LNCAP (cell line): ENCODE measurements around the gene PFKFB3.

Experiments
- TF ChIP-seq, protein P1 (sequence below): fragments of 450-650 bp; IDR thresholded peaks from 2 replicates; pipeline ENCODE4 v1.5.1; 2017; ENCODE audit warnings: mild to moderate bottlenecking

The PFKFB3 gene

GRCh38 chr10:6232225-6232807, 29.6 kb downstream of the PFKFB3 start:
- TF ChIP-seq, protein P1, sequence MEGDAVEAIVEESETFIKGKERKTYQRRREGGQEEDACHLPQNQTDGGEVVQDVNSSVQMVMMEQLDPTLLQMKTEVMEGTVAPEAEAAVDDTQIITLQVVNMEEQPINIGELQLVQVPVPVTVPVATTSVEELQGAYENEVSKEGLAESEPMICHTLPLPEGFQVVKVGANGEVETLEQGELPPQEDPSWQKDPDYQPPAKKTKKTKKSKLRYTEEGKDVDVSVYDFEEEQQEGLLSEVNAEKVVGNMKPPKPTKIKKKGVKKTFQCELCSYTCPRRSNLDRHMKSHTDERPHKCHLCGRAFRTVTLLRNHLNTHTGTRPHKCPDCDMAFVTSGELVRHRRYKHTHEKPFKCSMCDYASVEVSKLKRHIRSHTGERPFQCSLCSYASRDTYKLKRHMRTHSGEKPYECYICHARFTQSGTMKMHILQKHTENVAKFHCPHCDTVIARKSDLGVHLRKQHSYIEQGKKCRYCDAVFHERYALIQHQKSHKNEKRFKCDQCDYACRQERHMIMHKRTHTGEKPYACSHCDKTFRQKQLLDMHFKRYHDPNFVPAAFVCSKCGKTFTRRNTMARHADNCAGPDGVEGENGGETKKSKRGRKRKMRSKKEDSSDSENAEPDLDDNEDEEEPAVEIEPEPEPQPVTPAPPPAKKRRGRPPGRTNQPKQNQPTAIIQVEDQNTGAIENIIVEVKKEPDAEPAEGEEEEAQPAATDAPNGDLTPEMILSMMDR, result no peak

DNA sequence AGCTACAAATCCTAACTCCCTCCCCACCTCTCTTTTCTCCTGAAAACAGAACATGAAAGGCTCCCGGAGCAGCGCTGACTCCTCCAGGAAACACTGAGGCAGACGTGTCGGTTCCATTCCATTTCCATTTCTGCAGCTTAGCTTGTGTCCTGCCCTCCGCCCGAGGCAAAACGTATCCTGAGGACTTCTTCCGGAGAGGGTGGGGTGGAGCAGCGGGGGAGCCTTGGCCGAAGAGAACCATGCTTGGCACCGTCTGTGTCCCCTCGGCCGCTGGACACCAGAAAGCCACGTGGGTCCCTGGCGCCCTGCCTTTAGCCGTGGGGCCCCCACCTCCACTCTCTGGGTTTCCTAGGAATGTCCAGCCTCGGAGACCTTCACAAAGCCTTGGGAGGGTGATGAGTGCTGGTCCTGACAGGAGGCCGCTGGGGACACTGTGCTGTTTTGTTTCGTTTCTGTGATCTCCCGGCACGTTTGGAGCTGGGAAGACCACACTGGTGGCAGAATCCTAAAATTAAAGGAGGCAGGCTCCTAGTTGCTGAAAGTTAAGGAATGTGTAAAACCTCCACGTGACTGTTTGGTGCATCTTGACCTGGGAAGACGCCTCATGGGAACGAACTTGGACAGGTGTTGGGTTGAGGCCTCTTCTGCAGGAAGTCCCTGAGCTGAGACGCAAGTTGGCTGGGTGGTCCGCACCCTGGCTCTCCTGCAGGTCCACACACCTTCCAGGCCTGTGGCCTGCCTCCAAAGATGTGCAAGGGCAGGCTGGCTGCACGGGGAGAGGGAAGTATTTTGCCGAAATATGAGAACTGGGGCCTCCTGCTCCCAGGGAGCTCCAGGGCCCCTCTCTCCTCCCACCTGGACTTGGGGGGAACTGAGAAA, 30.4 kb downstream of the PFKFB3 start:
- TF ChIP-seq, protein P1, result no peak

GRCh38 chr10:6233725-6234277, 31.1 kb downstream of the PFKFB3 start:
- TF ChIP-seq, protein P1, result no peak

DNA sequence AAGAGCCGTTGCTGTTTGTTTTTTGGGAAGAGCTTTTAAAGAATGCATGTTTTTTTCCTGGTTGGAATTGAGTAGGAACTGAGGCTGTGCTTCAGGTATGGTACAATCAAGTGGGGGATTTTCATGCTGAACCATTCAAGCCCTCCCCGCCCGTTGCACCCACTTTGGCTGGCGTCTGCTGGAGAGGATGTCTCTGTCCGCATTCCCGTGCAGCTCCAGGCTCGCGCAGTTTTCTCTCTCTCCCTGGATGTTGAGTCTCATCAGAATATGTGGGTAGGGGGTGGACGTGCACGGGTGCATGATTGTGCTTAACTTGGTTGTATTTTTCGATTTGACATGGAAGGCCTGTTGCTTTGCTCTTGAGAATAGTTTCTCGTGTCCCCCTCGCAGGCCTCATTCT, 31.6 kb downstream of the PFKFB3 start:
- TF ChIP-seq, protein P1, result no peak

DNA sequence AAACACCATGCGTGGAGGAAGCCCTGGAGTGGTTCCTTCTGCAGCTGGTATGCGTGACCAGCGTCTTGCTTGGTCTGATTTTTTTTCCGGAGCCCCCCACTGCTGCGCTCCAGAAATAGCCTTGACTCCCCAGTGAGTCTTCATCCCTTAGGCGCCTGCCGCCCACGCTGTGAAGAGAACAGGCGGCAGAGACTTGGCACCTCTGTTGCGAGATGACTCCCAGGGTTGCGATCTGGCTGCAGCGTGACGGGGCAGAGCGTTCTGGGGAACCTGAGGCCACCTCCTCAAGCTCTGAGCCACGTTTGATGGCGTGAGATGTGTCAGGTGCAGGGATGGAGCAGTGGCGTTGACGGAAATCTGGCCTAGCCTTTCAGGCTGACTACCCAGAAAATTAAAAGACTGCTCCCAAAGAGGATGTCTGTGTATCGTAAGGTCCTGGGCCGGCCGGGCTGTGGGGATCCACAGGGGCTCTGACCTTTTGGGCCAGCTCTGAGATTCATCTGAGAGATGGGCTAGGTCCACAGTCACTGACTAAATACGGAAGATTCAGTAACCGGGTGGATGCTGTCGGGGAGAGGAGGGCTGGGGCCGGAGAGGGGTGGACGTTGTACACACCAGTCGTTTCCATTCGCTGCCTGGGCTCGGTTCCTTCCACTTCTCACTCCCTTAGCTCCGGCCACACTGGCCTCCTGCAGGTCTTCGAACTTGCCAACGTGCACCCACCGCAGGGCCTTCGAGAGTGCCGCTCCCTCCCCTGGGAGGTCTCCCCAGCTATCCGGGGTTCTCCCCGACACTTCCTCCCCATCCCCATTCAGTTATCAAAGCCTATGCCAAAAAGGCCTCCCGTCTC, 33.8 kb downstream of the PFKFB3 start:
- TF ChIP-seq, protein P1, result no peak

GRCh38 chr10:6237199-6237530, 34.4 kb downstream of the PFKFB3 start:
- TF ChIP-seq, protein P1, result no peak
